Gastroesophageal sphincter (tissue), 4 donors: ENCODE measurements around the gene NFAM1. TPM values are rescaled to one million over a fixed set of nuclear protein-coding genes. Genes with fewer than 3 reads are reported as not detected.

ENCODE experiments used
- ATAC-seq: fragments of 150-250 bp; one replicate; pipeline ENCODE4 v1.9.1; 2016; ENCODE audit warnings: mild to moderate bottlenecking, moderate library complexity
- H3K27ac ChIP-seq, 4 donors: fragments of 200-600 bp; sonication (generic) in 3 of 4; 1 replicate in 3 of 4; 2 replicates in 1 of 4; pipeline ENCODE4 v1.5.1; 2016 to 2019
- H3K27me3 ChIP-seq: fragments of 200-600 bp; sonication (generic); one replicate; pipeline ENCODE4 v1.5.1; 2019
- H3K36me3 ChIP-seq, 2 donors: fragments of 200-600 bp; sonication (generic); one replicate each; pipeline ENCODE4 v1.5.1; 2019; ENCODE audit warnings: control low read depth in 1 of 2
- H3K4me1 ChIP-seq, 3 donors: fragments of 200-600 bp; sonication (generic); 1 replicate in 2 of 3; 2 replicates in 1 of 3; pipeline ENCODE4 v1.5.1; 2016 to 2019; ENCODE audit warnings: control low read depth in 2 of 3
- H3K4me3 ChIP-seq, 2 donors: fragments of 200-600 bp; sonication (generic); one replicate each; pipeline ENCODE4 v1.5.1; 2019; ENCODE audit warnings: mild to moderate bottlenecking in 1 of 2, moderate library complexity in 1 of 2
- H3K9me3 ChIP-seq, 3 donors: fragments of 200-600 bp; sonication (generic); one replicate each; pipeline ENCODE4 v1.5.1; 2017 to 2019; ENCODE audit warnings: control low read depth in 2 of 3
- CTCF ChIP-seq, 4 experiments: fragments of 200-600 bp in 2 of 4; fragments of 450-650 bp in 2 of 4; sonication (generic) in 1 of 4; IDR thresholded peaks; one replicate each; pipeline ENCODE4 v1.5.1; 2017 to 2019; ENCODE audit warnings: antibody characterized with exemption in 4 of 4, mild to moderate bottlenecking in 2 of 4, moderate library complexity in 2 of 4
- EP300 ChIP-seq: sonication (generic); formaldehyde crosslinking; IDR thresholded peaks from one replicate; pipeline ENCODE4 v1.6.1; 2017; ENCODE audit warnings: antibody characterized with exemption, mild to moderate bottlenecking
- POLR2A ChIP-seq, 2 donors: fragments of 450-650 bp; IDR thresholded peaks; one replicate each; pipeline ENCODE4 v1.6.1; 2017; ENCODE audit warnings: antibody characterized with exemption in 2 of 2, mild to moderate bottlenecking in 2 of 2, moderate library complexity in 1 of 2
- POLR2AphosphoS5 ChIP-seq: sonication (generic); formaldehyde crosslinking; IDR thresholded peaks from one replicate; pipeline ENCODE4 v1.6.1; 2017; ENCODE audit warnings: antibody characterized with exemption
- WGBS, 2 donors: methylation state at CpG; one replicate each; pipeline ENCODE4 v1.1.5; 2018; ENCODE audit warnings: low coverage in 1 of 2; 5-methylcytosine and 5-hydroxymethylcytosine counted together
- total RNA-seq, 4 donors: library from RNA; depleted of rRNA; stranded (reverse); fragments of >200 nt; gene quantifications; one replicate each; pipeline ENCODE4 v1.1.0, GENCODE V29; 2016

Gene NFAM1
- total RNA-seq, 4 donors from 2014 or later = 1.2 to 3.4 (median 2.7) TPM

- WGBS, 2 donors = no CpG with 5 or more reads among the region's 8 CpGs
- H3K27ac ChIP-seq = no peak overlapping the region
These were observed 98.7 kb downstream of the NFAM1 start for GRCh38 chr22:42333544-42333943.

GRCh38 chr22:42332089-42332488 is 100.1 kb downstream of the NFAM1 start:
- ATAC-seq = no peak
- 80 to 85% methylated on average over 1 to 6 of the region's 7 CpGs for WGBS, 2 donors
- Histone ChIP-seq H3K36me3 (no peaks in the 10 kb centered on the region), H3K9me3 (no peaks in the 10 kb centered on the region), H3K27me3 (no peaks in the 10 kb centered on the region), H3K4me3 (no peak overlapping the region), H3K27ac (no peak overlapping the region), H3K4me1 (peaks cover 0 to 9% (median 0%) of the 10 kb centered on the region in 3 donors)
- TF ChIP-seq EP300 = no peak
- TF ChIP-seq POLR2A (IDR thresholded peaks at IDR 0.05) = no peak
- no peak for TF ChIP-seq CTCF (IDR thresholded peaks at IDR 0.05)
- no peak for TF ChIP-seq POLR2AphosphoS5

More at GRCh38 chr22:42333544-42333943, 98.7 kb downstream of the NFAM1 start:
- ATAC-seq = no peak
- Histone ChIP-seq H3K27me3 (no peaks in the 10 kb centered on the region), H3K4me1 (peaks cover 0 to 6% (median 0%) of the 10 kb centered on the region in 3 donors), H3K36me3 (no peaks in the 10 kb centered on the region), H3K9me3 (no peaks in the 10 kb centered on the region), H3K4me3 (no peak overlapping the region)
- TF ChIP-seq POLR2AphosphoS5 = no peak
- TF ChIP-seq POLR2A (IDR thresholded peaks at IDR 0.05) = no peak
- TF ChIP-seq EP300 = no peak
- no peak for TF ChIP-seq CTCF (IDR thresholded peaks at IDR 0.05)

GRCh38 chr22:42331014-42331413 is 101.2 kb downstream of the NFAM1 start:
- WGBS, 2 donors = 73% methylated on average over 3 of the region's 22 CpGs; no CpG with 5 or more reads in 1 of the 2 donors
- no peaks in the 10 kb centered on the region for H3K36me3 ChIP-seq
- no peak for ATAC-seq
- no peaks in the 10 kb centered on the region for H3K27me3 ChIP-seq
- TF ChIP-seq EP300 (no peak), POLR2AphosphoS5 (no peak), CTCF (IDR thresholded peaks at IDR 0.05) (no peak), POLR2A (IDR thresholded peaks at IDR 0.05) (no peak)
- H3K27ac ChIP-seq = no peak overlapping the region
- H3K4me1 ChIP-seq = peaks cover 0 to 20% (median 6%) of the 10 kb centered on the region in 3 donors
- no peaks in the 10 kb centered on the region for H3K9me3 ChIP-seq
- H3K4me3 ChIP-seq = no peak overlapping the region

Other genes with a start within 250 kb of the NFAM1 start
- gene TCF20, start 161.8 kb downstream of the NFAM1 start, total RNA-seq = 10 to 100 TPM; 26.0 to 47.9 (median 41.8) TPM
- gene RRP7A, start 87.4 kb upstream of the NFAM1 start, total RNA-seq = 10 to 100 TPM; 21.3 to 36.9 (median 29.1) TPM
- gene SERHL2, start 121.6 kb upstream of the NFAM1 start, total RNA-seq = 1 to 10 TPM in 3 of 4 donors, under 1 TPM in 1; 0.94 to 7.7 (median 4.6) TPM
- 10 to 100 TPM; 30.6 to 50.7 (median 37.2) TPM for gene POLDIP3, start 182.5 kb upstream of the NFAM1 start, total RNA-seq
- gene ATP5MGL, start 208.2 kb upstream of the NFAM1 start, total RNA-seq = 1 to 10 TPM in 1 of 4 donors, not detected in 3; 1.8 TPM
- gene CYB5R3, start 217.0 kb upstream of the NFAM1 start, total RNA-seq = 100 to 1,000 TPM; 127 to 268 (median 155) TPM